IMR-90 (cell line): ENCODE data around the gene RIMBP2. TPM values are rescaled to one million over a fixed set of nuclear protein-coding genes. Genes with fewer than 3 reads are reported as not detected.

Experiments used
- ATAC-seq: fragments of 200-7000 bp; cut with Tn5 transposase; 2 replicates; pipeline ENCODE4 v1.9.1; 2020; ENCODE audit warnings: low read depth, mild to moderate bottlenecking, moderate library complexity
- BruUV-seq: library from RNA; stranded (reverse); fragments of 400-500 nt; replicated peaks from 2 replicates; lab custom pipeline; 2021; lab: Mats Ljungman, UMichigan
- CTCF ChIA-PET: fragments of 300-600 bp; formaldehyde crosslinking; extraction: SDS; loops from one replicate; lab custom pipeline; 2021; ENCODE audit warnings: antibody characterized with exemption; lab: Yijun Ruan, JAX
- POLR2A ChIA-PET: fragments of 300-600 bp; sonication (Branson Sonifier 250); formaldehyde crosslinking; loops from one replicate; lab custom pipeline; 2022; ENCODE audit warnings: antibody characterized with exemption; ENCODE audit not compliant: unreplicated experiment; lab: Charles Lee
- DNase-seq: peaks from one replicate; pipeline ENCODE4 v3.0.0; 2013
- H2AFZ ChIP-seq: replicated peaks from 2 replicates; pipeline ENCODE3; 2013; ENCODE audit warnings: low read length, mild to moderate bottlenecking; ENCODE audit not compliant: poor library complexity
- H2AK5ac ChIP-seq: 2 replicates; pipeline ENCODE4 v1.6.1; 2013; ENCODE audit warnings: low read depth, low read length, inconsistent platforms
- H2AK9ac ChIP-seq: replicated peaks from 2 replicates; pipeline ENCODE3; 2013; ENCODE audit warnings: mild to moderate bottlenecking, low read depth, low read length, moderate library complexity; ENCODE audit not compliant: poor library complexity
- H2BK120ac ChIP-seq: 2 replicates; pipeline ENCODE4 v1.6.1; 2013; ENCODE audit warnings: low read depth, low read length, inconsistent platforms
- H2BK15ac ChIP-seq: 3 replicates; pipeline ENCODE4 v1.6.1; 2013; ENCODE audit warnings: low read depth, low read length, inconsistent platforms
- H2BK20ac ChIP-seq: 2 replicates; pipeline ENCODE4 v1.6.1; 2013; ENCODE audit warnings: low read depth, mild to moderate bottlenecking, inconsistent platforms, low read length, moderate library complexity
- H2BK5ac ChIP-seq: 2 replicates; pipeline ENCODE4 v1.6.1; 2013; ENCODE audit warnings: mild to moderate bottlenecking, low read depth, low read length, inconsistent platforms; ENCODE audit not compliant: poor library complexity, severe bottlenecking
- H3K14ac ChIP-seq: replicated peaks from 2 replicates; pipeline ENCODE4 v1.6.1; 2013; ENCODE audit warnings: low read depth, low read length, inconsistent platforms
- H3K18ac ChIP-seq: 2 replicates; pipeline ENCODE4 v1.6.1; 2013; ENCODE audit warnings: low read depth, low read length, control low read depth
- H3K23ac ChIP-seq: 2 replicates; pipeline ENCODE4 v1.6.1; 2013; ENCODE audit warnings: low read depth, low read length, inconsistent platforms
- H3K27ac ChIP-seq: 2 replicates; pipeline ENCODE4 v1.5.1; 2013; ENCODE audit warnings: mild to moderate bottlenecking, control low read depth, low read length; ENCODE audit not compliant: insufficient read depth
- H3K27me3 ChIP-seq: 2 replicates; pipeline ENCODE4 v1.6.1; 2013; ENCODE audit warnings: low read length; ENCODE audit not compliant: control insufficient read depth, insufficient read depth
- H3K36me3 ChIP-seq: 2 replicates; pipeline ENCODE4 v1.6.1; 2013; ENCODE audit warnings: low read length, mixed read lengths; ENCODE audit not compliant: control insufficient read depth, insufficient read depth
- H3K4ac ChIP-seq: 2 replicates; pipeline ENCODE4 v1.6.1; 2013; ENCODE audit warnings: low read depth, low read length, inconsistent platforms
- H3K4me1 ChIP-seq: 2 replicates; pipeline ENCODE4 v1.6.1; 2013; ENCODE audit warnings: low read length, mixed read lengths; ENCODE audit not compliant: control insufficient read depth, insufficient read depth
- H3K4me2 ChIP-seq: 2 replicates; pipeline ENCODE4 v1.6.1; 2013; ENCODE audit warnings: low read depth, mild to moderate bottlenecking, control low read depth, low read length, moderate library complexity
- H3K4me3 ChIP-seq: 2 replicates; pipeline ENCODE4 v1.5.1; 2013; ENCODE audit warnings: low read depth, mild to moderate bottlenecking, control low read depth, low read length, moderate library complexity; ENCODE audit not compliant: insufficient read depth
- H3K56ac ChIP-seq: 2 replicates; pipeline ENCODE4 v1.6.1; 2013; ENCODE audit warnings: low read length, inconsistent platforms; ENCODE audit not compliant: insufficient read depth; ENCODE audit errors: extremely low read depth
- H3K79me1 ChIP-seq, 2 experiments: 2 replicates each; pipeline ENCODE4 v1.6.1; 2013; ENCODE audit warnings: low read length in 2 of 2, inconsistent platforms in 1 of 2, low read depth in 1 of 2
- H3K9ac ChIP-seq: 2 replicates; pipeline ENCODE4 v1.6.1; 2013; ENCODE audit warnings: low read depth, low read length, control low read depth
- H3K9me1 ChIP-seq: 2 replicates; pipeline ENCODE4 v1.6.1; 2013; ENCODE audit warnings: low read length, inconsistent platforms; ENCODE audit not compliant: insufficient read depth
- H3K9me3 ChIP-seq: 2 replicates; pipeline ENCODE4 v1.6.1; 2013; ENCODE audit warnings: low read length; ENCODE audit not compliant: control insufficient read depth, insufficient read depth
- H4K20me1 ChIP-seq: 2 replicates; pipeline ENCODE4 v1.6.1; 2013; ENCODE audit warnings: low read length, inconsistent platforms; ENCODE audit not compliant: insufficient read depth
- H4K5ac ChIP-seq: 2 replicates; pipeline ENCODE4 v1.6.1; 2013; ENCODE audit warnings: mild to moderate bottlenecking, low read depth, low read length, control low read depth
- H4K8ac ChIP-seq, 2 experiments: 2 replicates each; pipeline ENCODE4 v1.6.1; 2013; ENCODE audit warnings: low read depth in 2 of 2, low read length in 2 of 2, control low read depth in 1 of 2, inconsistent platforms in 1 of 2
- H4K91ac ChIP-seq: 2 replicates; pipeline ENCODE4 v1.6.1; 2013; ENCODE audit warnings: low read depth, low read length, inconsistent platforms; ENCODE audit not compliant: insufficient read depth
- CEBPB ChIP-seq: IDR thresholded peaks from 2 replicates; pipeline ENCODE4 v1.6.1; 2012; ENCODE audit warnings: low read depth, low read length, improper control_type of control experiment
- CTCF ChIP-seq: conservative IDR thresholded peaks from 2 replicates; pipeline ENCODE4 v1.5.1; 2012; ENCODE audit warnings: mild to moderate bottlenecking, low read depth, low read length, improper control_type of control experiment
- FOS ChIP-seq: fragments of 150-350 bp; IDR thresholded peaks from 2 replicates; pipeline ENCODE4 v1.6.1; 2016; ENCODE audit warnings: low read depth, low read length
- MAFK ChIP-seq: IDR thresholded peaks from 2 replicates; pipeline ENCODE4 v1.6.1; 2012; ENCODE audit warnings: low read depth, low read length, improper control_type of control experiment
- MAZ ChIP-seq: IDR thresholded peaks from 2 replicates; pipeline ENCODE4 v1.6.1; 2012; ENCODE audit warnings: low read depth, mild to moderate bottlenecking, low read length, improper control_type of control experiment, moderate library complexity, borderline replicate concordance
- MXI1 ChIP-seq: IDR thresholded peaks from 2 replicates; pipeline ENCODE4 v1.6.1; 2012; ENCODE audit warnings: low read depth, mild to moderate bottlenecking, low read length, moderate library complexity, borderline replicate concordance
- NFE2L2 ChIP-seq: fragments of 150-350 bp; IDR thresholded peaks from 2 replicates; pipeline ENCODE4 v1.6.1; 2016; ENCODE audit warnings: low read depth, mild to moderate bottlenecking, low read length
- RAD21 ChIP-seq: IDR thresholded peaks from 2 replicates; pipeline ENCODE4 v1.6.1; 2012; ENCODE audit warnings: low read length, improper control_type of control experiment
- RCOR1 ChIP-seq: IDR thresholded peaks from 2 replicates; pipeline ENCODE4 v1.6.1; 2012; ENCODE audit warnings: mild to moderate bottlenecking, low read length, improper control_type of control experiment; ENCODE audit not compliant: insufficient replicate concordance
- RFX5 ChIP-seq: IDR thresholded peaks from 2 replicates; pipeline ENCODE4 v1.8.0; 2012; ENCODE audit warnings: low read depth, mild to moderate bottlenecking, low read length, moderate library complexity
- SMC3 ChIP-seq: fragments of 150-350 bp; IDR thresholded peaks from 2 replicates; pipeline ENCODE4 v1.6.1; 2016; ENCODE audit warnings: low read depth, mild to moderate bottlenecking, antibody characterized with exemption, low read length, moderate library complexity
- WGBS, 2 experiments: methylation state at CpG; one replicate each; pipeline versions ENCODE4 v1.1.5 to v1.1.7; 2013; ENCODE audit warnings: missing lambda C conversion rate in 2 of 2; ENCODE audit not compliant: insufficient read length in 1 of 2; ENCODE audit errors: extremely low coverage in 2 of 2; 5-methylcytosine and 5-hydroxymethylcytosine counted together
- dilution Hi-C: fragments of 300-500 bp; cut with HindIII; formaldehyde crosslinking; loops from one replicate; pipeline ENCODE4 v1.14.3; 2018; ENCODE audit warnings: low sequenced_read_pairs; ENCODE audit not compliant: unreplicated experiment
- in situ Hi-C: fragments of 300-500 bp; cut with MboI; formaldehyde crosslinking; loops from 3 replicates; pipeline ENCODE4 v1.14.3; 2019; ENCODE audit warnings: low sequenced_read_pairs, inconsistent platforms, mixed read lengths
- intact Hi-C: fragments of 100-400 bp; cut with micrococcal nuclease; formaldehyde crosslinking; loops from 2 replicates; pipeline ENCODE4 v1.10.0; 2022
- polyA plus RNA-seq, 3 experiments: library from polyadenylated mRNA; depleted of rRNA; stranded (reverse); fragments of >200 nt; gene quantifications; 2 replicates each; pipeline ENCODE4 v1.2.3, GENCODE V29; 2012; ENCODE audit warnings: low replicate concordance in 1 of 3
- total RNA-seq: library from RNA; depleted of rRNA; stranded (reverse); fragments of >200 nt; gene quantifications from 2 replicates; pipeline ENCODE4 v1.2.3, GENCODE V29; 2012
- TF ChIP-seq, protein P1 (sequence below): fragments of 150-350 bp; IDR thresholded peaks from 2 replicates; pipeline ENCODE4 v1.6.1; 2017; ENCODE audit warnings: mild to moderate bottlenecking, antibody characterized with exemption, low read length, low read depth

The RIMBP2 gene
- total and polyA plus RNA-seq, 2 of the 4 experiments (the other 2 are of a cell fraction) = not detected

DNA sequence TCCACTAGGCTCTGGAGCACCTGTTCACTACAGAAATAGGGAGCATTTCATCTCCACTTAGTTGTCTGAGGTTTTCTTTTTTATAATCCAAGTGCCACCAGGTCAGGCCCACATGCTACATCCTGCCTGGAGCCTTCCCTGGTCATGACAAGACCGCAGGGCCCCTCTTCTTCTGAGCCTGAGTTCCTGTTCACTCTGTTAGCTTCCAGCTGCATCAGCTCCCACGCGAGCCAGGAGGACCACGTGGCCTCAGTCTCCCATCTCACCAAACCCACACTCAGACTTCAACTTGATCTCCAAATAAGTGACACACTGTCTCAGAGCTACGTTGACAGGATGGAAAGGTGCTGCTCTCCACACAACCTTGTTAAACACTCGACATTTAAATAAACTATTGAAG lies 21.0 kb downstream of the RIMBP2 start:
- Histone ChIP-seq H4K8ac (no peak overlapping the region), H2BK120ac (no peak overlapping the region), H3K23ac (no peak overlapping the region), H3K9me3 (peaks cover 38% of the 10 kb centered on the region), H2AFZ (no peak overlapping the region), H4K20me1 (no peaks in the 10 kb centered on the region), H3K79me1 (no peaks in the 10 kb centered on the region), H3K4ac (no peak overlapping the region), H3K9ac (no peak overlapping the region), H2BK5ac (no peak overlapping the region), H3K18ac (no peak overlapping the region), H3K14ac (no peak overlapping the region), H3K4me2 (no peak overlapping the region), H3K27me3 (no peaks in the 10 kb centered on the region), H3K36me3 (no peaks in the 10 kb centered on the region), H3K27ac (no peak overlapping the region), H3K9me1 (no peaks in the 10 kb centered on the region), H2AK5ac (no peak overlapping the region), H3K4me3 (no peak overlapping the region), H3K56ac (no peak overlapping the region), H2BK15ac (no peak overlapping the region), H4K91ac (no peak overlapping the region), H3K4me1 (no peaks in the 10 kb centered on the region), H2AK9ac (no peak overlapping the region), H4K5ac (no peak overlapping the region), H2BK20ac (no peak overlapping the region)
- intact Hi-C loops = no loop called here
- in situ Hi-C loops = no loop called here
- ChIA-PET CTCF (no interaction called here), POLR2A (no interaction called here)
- no TSS peak for BruUV-seq
- TF ChIP-seq MAFK (no peak), CEBPB (no peak), RAD21 (no peak), CTCF (no peak), FOS (no peak), SMC3 (no peak), MXI1 (no peak), RFX5 (no peak), MAZ (no peak), NFE2L2 (no peak), RCOR1 (no peak)
- TF ChIP-seq, protein P1, sequence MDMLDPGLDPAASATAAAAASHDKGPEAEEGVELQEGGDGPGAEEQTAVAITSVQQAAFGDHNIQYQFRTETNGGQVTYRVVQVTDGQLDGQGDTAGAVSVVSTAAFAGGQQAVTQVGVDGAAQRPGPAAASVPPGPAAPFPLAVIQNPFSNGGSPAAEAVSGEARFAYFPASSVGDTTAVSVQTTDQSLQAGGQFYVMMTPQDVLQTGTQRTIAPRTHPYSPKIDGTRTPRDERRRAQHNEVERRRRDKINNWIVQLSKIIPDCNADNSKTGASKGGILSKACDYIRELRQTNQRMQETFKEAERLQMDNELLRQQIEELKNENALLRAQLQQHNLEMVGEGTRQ = no peak
- dilution Hi-C loops = no loop called here
- DNase-seq = no peak
- ATAC-seq = no peak
- WGBS, 2 experiments = 10% methylated on average over 2 of the region's 6 CpGs; no CpG with 5 or more reads in 1 of the 2 experiments
